SK-N-MC (cell line): ENCODE data around the gene NEDD4L.
A peak's percentile ranks its signal among the peaks of the same experiment; 100 is the strongest.

Experiments used
- DNase-seq: peaks from one replicate; pipeline ENCODE4 v3.0.0-alpha.2; 2011; ENCODE audit warnings: low read depth, low spot score
- H3K27ac ChIP-seq: fragments of 200-600 bp; sonication (generic); 2 replicates; pipeline ENCODE4 v1.5.1; 2016; ENCODE audit warnings: mixed run types
- H3K36me3 ChIP-seq: fragments of 200-600 bp; sonication (generic); 2 replicates; pipeline ENCODE4 v1.6.1; 2017; ENCODE audit warnings: antibody characterized with exemption, low read length, mixed read lengths; ENCODE audit not compliant: insufficient read depth
- H3K4me3 ChIP-seq: fragments of 200-600 bp; sonication (generic); 2 replicates; pipeline ENCODE4 v1.5.1; 2016
- H3K9ac ChIP-seq: fragments of 200-600 bp; sonication (generic); 2 replicates; pipeline ENCODE4 v1.8.0; 2017; ENCODE audit warnings: mixed run types, mixed read lengths; ENCODE audit not compliant: insufficient read length
- H3K9me3 ChIP-seq: fragments of 200-600 bp; sonication (generic); 2 replicates; pipeline ENCODE4 v1.6.1; 2017; ENCODE audit warnings: low read depth, mild to moderate bottlenecking, antibody characterized with exemption, low read length, moderate library complexity, mixed read lengths
- EZH2 ChIP-seq: fragments of 200-600 bp; sonication (generic); IDR thresholded peaks from one replicate; pipeline ENCODE4 v1.6.1; 2017; ENCODE audit warnings: antibody characterized with exemption
- FOXP2 ChIP-seq: optimal IDR thresholded peaks from 2 replicates; pipeline ENCODE3; 2011; ENCODE audit warnings: mild to moderate bottlenecking, moderate library complexity; ENCODE audit not compliant: insufficient read depth; ENCODE audit errors: extremely low read length, control extremely low read depth
- POLR2AphosphoS5 ChIP-seq: IDR thresholded peaks from 2 replicates; pipeline ENCODE4 v1.6.1; 2012; ENCODE audit warnings: mild to moderate bottlenecking, low read depth, low read length, borderline replicate concordance

NEDD4L gene

GRCh38 chr18:58175786-58176176, 131.8 kb downstream of the NEDD4L start:
- no peak overlapping the region for H3K9ac ChIP-seq
- H3K36me3 ChIP-seq: no peaks in the 10 kb centered on the region
- TF ChIP-seq POLR2AphosphoS5 (no peak), EZH2 (no peak), FOXP2 (no peak)
- H3K27ac ChIP-seq: no peak overlapping the region
- DNase-seq: no peak
- H3K9me3 ChIP-seq: no peaks in the 10 kb centered on the region
- no peak overlapping the region for H3K4me3 ChIP-seq

GRCh38 chr18:58177004-58177717, 133.1 kb downstream of the NEDD4L start:
- H3K9ac ChIP-seq: no peak overlapping the region
- no peak for DNase-seq
- TF ChIP-seq EZH2 (no peak), FOXP2 (no peak), POLR2AphosphoS5 (no peak)
- no peaks in the 10 kb centered on the region for H3K9me3 ChIP-seq
- H3K4me3 ChIP-seq: no peak overlapping the region
- no peaks in the 10 kb centered on the region for H3K36me3 ChIP-seq
- H3K27ac ChIP-seq: no peak overlapping the region

GRCh38 chr18:58177896-58178470, 134.0 kb downstream of the NEDD4L start:
- Histone ChIP-seq H3K4me3 (no peak overlapping the region), H3K36me3 (no peaks in the 10 kb centered on the region), H3K9ac (no peak overlapping the region), H3K27ac (no peak overlapping the region), H3K9me3 (no peaks in the 10 kb centered on the region)
- DNase-seq: no peak
- TF ChIP-seq POLR2AphosphoS5 (no peak), FOXP2 (no peak), EZH2 (no peak)

GRCh38 chr18:58178511-58178910, 134.5 kb downstream of the NEDD4L start:
- no peaks in the 10 kb centered on the region for H3K9me3 ChIP-seq
- no peak for TF ChIP-seq FOXP2
- no peak for TF ChIP-seq EZH2
- TF ChIP-seq POLR2AphosphoS5: no peak
- H3K36me3 ChIP-seq: no peaks in the 10 kb centered on the region
- H3K27ac ChIP-seq: no peak overlapping the region
- no peak overlapping the region for H3K4me3 ChIP-seq
- H3K9ac ChIP-seq: no peak overlapping the region
- no peak for DNase-seq

GRCh38 chr18:58180172-58180571, 136.1 kb downstream of the NEDD4L start:
- no peak overlapping the region for H3K27ac ChIP-seq

GRCh38 chr18:58180738-58181353, 136.8 kb downstream of the NEDD4L start:
- Histone ChIP-seq H3K27ac (no peak overlapping the region), H3K4me3 (no peak overlapping the region), H3K9ac (no peak overlapping the region), H3K9me3 (no peaks in the 10 kb centered on the region), H3K36me3 (no peaks in the 10 kb centered on the region)
- DNase-seq: peak; percentile 18
- no peak for TF ChIP-seq EZH2
- TF ChIP-seq POLR2AphosphoS5: no peak
- no peak for TF ChIP-seq FOXP2

More at GRCh38 chr18:58180172-58180571, 136.1 kb downstream of the NEDD4L start:
- H3K4me3 ChIP-seq: no peak overlapping the region
- no peaks in the 10 kb centered on the region for H3K36me3 ChIP-seq
- H3K9me3 ChIP-seq: no peaks in the 10 kb centered on the region
- TF ChIP-seq FOXP2: no peak
- TF ChIP-seq EZH2: no peak
- no peak for TF ChIP-seq POLR2AphosphoS5
- no peak overlapping the region for H3K9ac ChIP-seq
- no peak for DNase-seq

GRCh38 chr18:58181988-58182387, 138.0 kb downstream of the NEDD4L start:
- DNase-seq: no peak
- H3K9me3 ChIP-seq: no peaks in the 10 kb centered on the region
- H3K36me3 ChIP-seq: no peaks in the 10 kb centered on the region
- TF ChIP-seq EZH2 (no peak), FOXP2 (no peak), POLR2AphosphoS5 (no peak)
- no peak overlapping the region for H3K27ac ChIP-seq
- H3K9ac ChIP-seq: no peak overlapping the region
- no peak overlapping the region for H3K4me3 ChIP-seq

- Histone ChIP-seq H3K9ac (no peak overlapping the region), H3K36me3 (no peaks in the 10 kb centered on the region), H3K9me3 (no peaks in the 10 kb centered on the region), H3K27ac (no peak overlapping the region), H3K4me3 (no peak overlapping the region)
- TF ChIP-seq POLR2AphosphoS5 (no peak), EZH2 (no peak)
- DNase-seq: no peak
These were observed 139.2 kb downstream of the NEDD4L start for GRCh38 chr18:58183226-58183625.
